HT-29 (cell line): Measurements from ENCODE around the gene STK11IP. TPM values are rescaled to one million over a fixed set of nuclear protein-coding genes. Genes with fewer than 3 reads are reported as not detected.
A peak's percentile ranks its signal among the peaks of the same experiment; 100 is the strongest.

Experiments
- DNase-seq: peaks from one replicate; pipeline ENCODE4 v3.0.0-alpha.2; 2015; ENCODE audit warnings: low spot score
- total RNA-seq: library from RNA; depleted of rRNA; stranded (reverse); fragments of >200 nt; shearing (Covaris generic); gene quantifications from 2 replicates; pipeline ENCODE4 v1.2.3, GENCODE V29; 2014; rRNA removed

The STK11IP gene, protein sequence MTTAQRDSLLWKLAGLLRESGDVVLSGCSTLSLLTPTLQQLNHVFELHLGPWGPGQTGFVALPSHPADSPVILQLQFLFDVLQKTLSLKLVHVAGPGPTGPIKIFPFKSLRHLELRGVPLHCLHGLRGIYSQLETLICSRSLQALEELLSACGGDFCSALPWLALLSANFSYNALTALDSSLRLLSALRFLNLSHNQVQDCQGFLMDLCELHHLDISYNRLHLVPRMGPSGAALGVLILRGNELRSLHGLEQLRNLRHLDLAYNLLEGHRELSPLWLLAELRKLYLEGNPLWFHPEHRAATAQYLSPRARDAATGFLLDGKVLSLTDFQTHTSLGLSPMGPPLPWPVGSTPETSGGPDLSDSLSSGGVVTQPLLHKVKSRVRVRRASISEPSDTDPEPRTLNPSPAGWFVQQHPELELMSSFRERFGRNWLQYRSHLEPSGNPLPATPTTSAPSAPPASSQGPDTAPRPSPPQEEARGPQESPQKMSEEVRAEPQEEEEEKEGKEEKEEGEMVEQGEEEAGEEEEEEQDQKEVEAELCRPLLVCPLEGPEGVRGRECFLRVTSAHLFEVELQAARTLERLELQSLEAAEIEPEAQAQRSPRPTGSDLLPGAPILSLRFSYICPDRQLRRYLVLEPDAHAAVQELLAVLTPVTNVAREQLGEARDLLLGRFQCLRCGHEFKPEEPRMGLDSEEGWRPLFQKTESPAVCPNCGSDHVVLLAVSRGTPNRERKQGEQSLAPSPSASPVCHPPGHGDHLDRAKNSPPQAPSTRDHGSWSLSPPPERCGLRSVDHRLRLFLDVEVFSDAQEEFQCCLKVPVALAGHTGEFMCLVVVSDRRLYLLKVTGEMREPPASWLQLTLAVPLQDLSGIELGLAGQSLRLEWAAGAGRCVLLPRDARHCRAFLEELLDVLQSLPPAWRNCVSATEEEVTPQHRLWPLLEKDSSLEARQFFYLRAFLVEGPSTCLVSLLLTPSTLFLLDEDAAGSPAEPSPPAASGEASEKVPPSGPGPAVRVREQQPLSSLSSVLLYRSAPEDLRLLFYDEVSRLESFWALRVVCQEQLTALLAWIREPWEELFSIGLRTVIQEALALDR
- 28.1 and 28.8 TPM in 2 replicates for total RNA-seq

- DNase-seq = peak; percentile 97
Measured at GRCh38 chr2:219597552-219598307, at the start of gene STK11IP. STK11IP (plus strand) TSS chr2:219597857; CDS start chr2:219598120, 263 bp downstream.

DNA sequence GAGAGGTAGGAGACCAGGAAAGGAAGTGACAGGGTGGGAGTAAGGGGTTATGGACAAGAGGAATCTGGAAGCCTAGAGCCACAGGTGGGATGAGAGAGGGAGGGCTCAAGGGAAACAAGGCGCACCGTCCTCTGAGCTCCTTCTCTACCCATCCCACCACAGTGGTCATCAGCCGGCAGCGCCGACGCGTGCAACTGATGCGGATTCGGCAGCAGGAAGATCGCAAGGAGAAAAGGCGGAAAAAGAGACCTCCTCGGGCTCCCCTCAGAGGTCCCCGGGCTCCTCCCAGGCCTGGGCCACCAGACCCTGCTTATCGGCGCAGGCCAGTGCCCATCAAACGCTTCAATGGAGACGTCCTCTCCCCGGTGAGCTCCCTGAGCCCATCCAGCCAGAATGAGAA, 48.7 kb upstream of the STK11IP start:
- DNase-seq = no peak

DNA sequence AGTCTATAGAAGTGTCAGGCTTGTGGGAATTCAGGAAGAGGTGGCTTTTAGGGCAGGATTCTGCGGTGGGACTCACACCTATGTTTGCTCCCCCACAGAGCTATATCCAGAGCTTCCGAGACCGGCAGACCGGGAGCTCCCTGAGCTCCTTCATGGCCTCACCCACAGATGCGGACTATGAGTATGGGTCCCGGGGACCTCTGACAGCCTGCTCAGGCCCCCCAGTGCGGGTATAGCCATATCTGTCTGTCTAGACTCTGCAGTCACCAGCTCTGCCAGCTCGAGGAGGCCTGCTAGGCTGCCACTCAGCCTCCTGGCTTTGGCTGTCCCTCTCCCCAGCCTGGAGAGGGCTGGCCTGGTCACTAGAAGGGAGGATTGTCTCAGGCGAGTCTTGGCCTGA, 48.0 kb upstream of the STK11IP start:
- DNase-seq = no peak

DNA sequence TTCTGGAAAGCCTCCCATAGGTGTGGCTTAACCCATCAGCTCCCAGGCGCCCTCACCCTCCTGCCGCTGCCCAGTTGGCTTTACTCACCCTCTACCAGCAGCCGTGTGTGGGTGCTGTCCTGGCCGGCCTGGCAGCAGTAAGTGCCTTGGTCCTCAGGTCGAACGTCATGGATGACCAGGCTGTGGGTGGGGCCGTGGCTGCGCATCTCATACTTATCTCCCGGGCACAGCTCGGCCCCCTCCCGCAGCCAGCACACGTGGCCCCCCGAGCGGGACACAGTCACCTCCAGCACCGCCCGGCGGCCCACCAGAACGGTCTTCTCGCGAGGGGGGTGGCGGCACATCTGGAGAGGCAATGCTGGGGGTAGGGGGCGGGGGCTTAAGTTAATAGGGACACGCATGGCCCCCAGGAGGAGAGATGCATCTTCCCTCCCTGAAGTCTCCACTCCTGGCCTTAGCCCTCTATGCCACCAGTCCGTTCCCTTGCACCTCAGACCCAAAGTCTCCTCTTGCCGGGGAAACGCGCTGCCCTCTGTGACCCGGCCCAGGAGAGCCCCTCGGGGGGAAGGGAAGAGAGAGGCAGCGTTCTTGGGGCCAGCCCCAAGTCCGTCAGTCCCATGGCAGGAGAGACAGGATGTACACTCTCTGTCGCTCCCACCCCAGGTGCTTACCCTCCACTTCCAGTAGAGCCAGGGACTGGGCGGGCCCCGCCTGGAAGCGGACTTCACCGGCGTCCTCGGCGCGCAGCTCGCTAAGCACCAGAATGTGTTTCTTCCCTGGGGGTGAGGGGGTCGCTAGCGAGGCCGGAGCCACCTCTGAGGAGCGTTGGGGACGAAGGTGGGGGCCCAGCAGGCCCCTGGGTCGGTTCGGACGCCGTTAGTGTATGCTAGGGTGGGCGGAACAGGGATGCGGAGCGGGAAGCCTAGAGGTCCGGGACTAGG, 45.9 kb upstream of the STK11IP start:
- DNase-seq = no peak

DNA sequence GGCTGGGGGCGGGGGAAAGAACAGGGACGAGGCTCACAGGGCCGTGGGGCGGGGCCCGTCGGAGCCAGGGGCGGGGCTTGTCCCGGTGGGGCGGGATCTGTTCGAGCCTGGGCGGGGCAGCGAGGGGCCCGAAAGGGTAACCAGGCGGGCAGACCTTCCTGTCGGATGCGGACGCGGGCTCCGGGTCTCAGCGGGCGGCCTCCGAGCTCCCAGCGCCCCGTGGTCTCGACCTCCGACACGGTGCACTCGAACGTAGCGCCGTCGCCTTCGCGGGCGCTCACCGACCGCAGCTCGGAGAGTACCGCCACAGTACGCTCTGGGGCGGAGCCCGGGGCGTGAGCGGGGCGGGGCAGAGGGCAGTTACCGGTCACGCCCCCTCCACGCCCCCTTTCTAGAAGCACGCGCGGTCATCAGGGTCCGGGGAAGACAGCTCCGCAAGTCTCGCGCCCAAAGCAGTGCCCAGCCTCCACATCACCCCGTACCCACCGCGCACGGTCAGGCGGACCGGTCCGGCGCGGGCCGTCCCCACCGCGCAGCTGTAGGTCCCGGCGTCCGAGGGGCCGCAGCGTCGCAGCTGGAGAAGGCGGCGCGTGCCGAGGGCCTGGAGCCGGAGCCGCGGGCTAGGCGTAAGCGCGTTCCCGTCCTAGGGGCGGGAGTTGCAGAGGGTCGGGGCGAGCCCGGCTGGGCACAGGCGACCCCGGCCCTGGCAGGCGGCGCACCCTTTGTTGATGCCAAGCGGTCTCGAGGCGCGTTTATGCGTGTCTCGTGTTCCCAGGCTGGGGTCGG, 45.1 kb upstream of the STK11IP start:
- no peak for DNase-seq

GRCh38 chr2:219553168-219553417, 44.6 kb upstream of the STK11IP start:
- no peak for DNase-seq

- DNase-seq = no peak
Measured at GRCh38 chr2:219553463-219553963, 44.1 kb upstream of the STK11IP start.

GRCh38 chr2:219554350-219554749, 43.3 kb upstream of the STK11IP start:
- DNase-seq = no peak

GRCh38 chr2:219555956-219556355, 41.7 kb upstream of the STK11IP start:
- DNase-seq = no peak

GRCh38 chr2:219556413-219556812, 41.2 kb upstream of the STK11IP start:
- no peak for DNase-seq

- no peak for DNase-seq
Measured at GRCh38 chr2:219557320-219557719, 40.3 kb upstream of the STK11IP start.

DNA sequence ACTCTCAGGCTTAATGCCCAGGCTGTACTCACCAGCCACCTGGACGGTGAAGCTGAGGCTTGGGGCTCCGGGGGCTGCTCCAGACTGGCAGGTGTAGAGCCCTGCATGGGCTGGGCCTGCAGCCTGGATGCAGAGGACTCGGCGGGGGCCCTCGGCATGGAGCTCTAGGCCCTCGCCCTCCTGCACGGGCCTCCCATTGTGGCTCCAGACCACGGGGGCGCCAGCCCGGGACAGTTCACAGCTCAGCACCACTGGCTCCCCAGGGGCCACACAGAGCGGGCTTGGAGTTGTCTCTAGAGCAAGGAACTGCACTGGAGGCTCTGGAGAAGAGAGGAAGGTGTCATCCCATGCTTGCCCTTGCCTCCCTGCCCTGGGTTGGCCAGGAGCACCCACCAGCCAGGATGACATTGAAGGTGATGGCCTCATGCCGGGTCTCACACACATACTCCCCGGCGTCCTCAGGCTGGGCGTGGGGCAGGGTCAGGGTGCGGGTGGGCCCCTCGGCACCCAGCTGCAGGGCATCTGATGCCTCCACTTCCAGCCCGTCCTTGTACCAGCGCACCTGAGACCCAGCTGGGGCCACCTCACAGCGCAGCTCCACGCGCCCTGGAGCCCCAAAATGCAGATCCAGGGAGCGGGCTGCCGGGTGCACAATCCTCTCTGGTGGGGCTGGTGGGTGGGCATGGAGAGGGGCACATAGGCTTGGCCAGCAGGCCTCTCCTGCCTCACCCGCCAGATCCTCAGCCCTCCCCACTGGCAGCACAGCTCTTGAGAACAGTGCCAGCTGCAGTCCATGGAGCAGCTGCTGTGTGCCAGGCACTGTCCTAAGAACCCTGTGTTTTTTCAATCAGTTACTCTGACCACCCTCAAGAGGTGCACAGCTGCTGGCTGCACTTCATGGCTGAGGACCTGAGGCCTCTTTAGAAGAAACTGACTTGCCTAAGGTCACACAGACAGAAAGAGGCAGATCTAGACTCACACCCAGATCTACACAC, 39.6 kb upstream of the STK11IP start:
- DNase-seq = no peak

DNA sequence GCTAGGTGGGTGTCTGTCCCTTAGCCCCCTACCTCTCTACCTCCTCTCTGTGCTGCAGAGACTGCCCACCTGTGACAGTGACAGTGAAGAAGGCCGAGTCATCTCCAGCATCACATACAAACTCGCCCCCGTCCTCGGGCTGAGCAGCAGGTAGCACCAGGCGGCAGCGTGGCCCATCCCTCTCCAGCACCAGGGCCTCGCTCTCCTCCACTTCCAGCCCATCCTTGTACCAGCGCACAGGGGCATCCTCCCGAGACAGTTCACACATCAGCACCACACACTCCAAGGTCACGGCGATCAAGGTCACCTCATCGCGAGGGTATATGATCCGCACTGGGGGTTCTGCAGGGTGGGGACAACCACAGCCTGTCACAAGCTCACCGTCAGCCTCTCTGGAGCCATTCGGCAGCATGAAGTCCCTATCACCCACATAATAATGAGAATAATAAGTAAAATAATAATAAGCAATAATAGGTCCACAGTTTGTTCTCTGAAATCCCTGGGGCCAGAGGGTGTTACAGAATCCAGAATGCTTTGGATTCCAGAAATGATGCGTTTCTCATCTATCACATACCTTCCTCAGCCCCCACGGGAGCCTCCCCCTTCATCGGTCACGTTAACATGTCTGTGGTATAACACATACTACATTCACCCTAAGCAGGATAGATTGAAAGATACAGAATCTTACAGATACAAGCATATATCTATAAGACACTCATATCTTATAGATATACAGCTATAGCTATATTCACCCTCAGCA, 38.3 kb upstream of the STK11IP start:
- no peak for DNase-seq

GRCh38 chr2:219560037-219560892, 37.4 kb upstream of the STK11IP start:
- no peak for DNase-seq

DNA sequence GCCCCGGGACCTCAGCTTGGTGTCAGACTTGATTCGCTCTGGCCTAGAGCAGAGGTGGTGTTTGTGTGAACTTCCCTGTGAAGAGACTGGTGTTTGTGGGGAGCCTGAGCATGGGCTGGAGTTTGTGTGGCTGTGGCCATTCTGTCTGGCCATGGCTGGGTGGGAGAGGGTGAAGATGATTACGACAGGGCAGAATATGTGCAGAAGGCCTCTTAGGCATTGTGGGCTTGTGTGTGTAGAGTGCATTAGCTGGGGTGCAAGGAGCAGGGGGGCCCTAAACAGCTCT, 36.8 kb upstream of the STK11IP start:
- DNase-seq = no peak

GRCh38 chr2:219561179-219562048, 36.2 kb upstream of the STK11IP start:
- DNase-seq = no peak
